ENCODE results near the gene KDM1B. TPM values are rescaled to one million over a fixed set of nuclear protein-coding genes. Genes with fewer than 3 reads are reported as not detected.

The KDM1B gene
- total and polyA plus RNA-seq, 2 experiments from 2014 or later: 3.8 to 9.0 TPM

- H3K4me3 ChIP-seq: no peak overlapping the region
- H3K4me2 ChIP-seq: no peak overlapping the region
- no peaks in the 10 kb centered on the region for H3K27me3 ChIP-seq (ENCODE audit: insufficient read depth)
- no peaks in the 10 kb centered on the region for H3K4me1 ChIP-seq (ENCODE audit: insufficient read depth)
- Mint-ChIP-seq H3K9me3 (peaks cover 13% of the 10 kb centered on the region), H3K27me3 (ENCODE audit: insufficient read depth, low read depth, poor library complexity) (no peaks in the 10 kb centered on the region), H3K36me3 (ENCODE audit: low read depth) (peaks cover 33% of the 10 kb centered on the region), H3K4me1 (no peaks in the 10 kb centered on the region), H3K4me3 (no peak overlapping the region), H3K27ac (no peak overlapping the region)
- H3K27ac ChIP-seq (ENCODE audit: low read depth): no peak overlapping the region
- H3K9me2 ChIP-seq (ENCODE audit: insufficient read depth): no peaks in the 10 kb centered on the region
- DNase-seq (ENCODE audit: low spot score) (no peak), ATAC-seq (no peak)
- no peaks in the 10 kb centered on the region for H4K20me1 ChIP-seq (replicated peaks; ENCODE audit: insufficient read depth)
- H2AFZ ChIP-seq: no peak overlapping the region
- H3K36me3 ChIP-seq (ENCODE audit: insufficient read depth): peaks cover 20% of the 10 kb centered on the region
- no peaks in the 10 kb centered on the region for H3F3A ChIP-seq (replicated peaks; ENCODE audit: low read depth)
- no peak for TF ChIP-seq NANOG (IDR thresholded peaks at IDR 0.05; ENCODE audit: borderline replicate concordance)
- TF ChIP-seq ZNF462 (CRISPR knock-in tag; IDR thresholded peaks at IDR 0.05): no peak
- no peak for TF ChIP-seq ZNF114 (CRISPR knock-in tag; IDR thresholded peaks at IDR 0.05)
- no peak for TF ChIP-seq CREB1 (CRISPR knock-in tag; IDR thresholded peaks at IDR 0.05; ENCODE audit: low read depth)
- no peak for TF ChIP-seq EZH2phosphoT487 (IDR thresholded peaks at IDR 0.05; ENCODE audit: unreplicated experiment)
- no peak for TF ChIP-seq ETS1 (IDR thresholded peaks at IDR 0.05)
- H3K79me2 ChIP-seq (replicated peaks; ENCODE audit: insufficient read depth): no peaks in the 10 kb centered on the region
Observed at GRCh38 chr6:18168264-18168663, 13.0 kb downstream of the KDM1B start.

All from GM23338 (cell line).